ENCODE measurements around the gene CLCN7.
A peak's percentile ranks its signal among the peaks of the same experiment; 100 is the strongest.

Gene CLCN7

GRCh38 chr16:1474796-1475551 lies at the start of gene CLCN7:
Gene CLCN7 (minus strand): TSS chr16:1475028. CDS start chr16:1474974, 54 bp downstream.
- peak; percentile 82 to 86 for DNase-seq (ENCODE audit: low read depth in 2 of 2)

DNA sequence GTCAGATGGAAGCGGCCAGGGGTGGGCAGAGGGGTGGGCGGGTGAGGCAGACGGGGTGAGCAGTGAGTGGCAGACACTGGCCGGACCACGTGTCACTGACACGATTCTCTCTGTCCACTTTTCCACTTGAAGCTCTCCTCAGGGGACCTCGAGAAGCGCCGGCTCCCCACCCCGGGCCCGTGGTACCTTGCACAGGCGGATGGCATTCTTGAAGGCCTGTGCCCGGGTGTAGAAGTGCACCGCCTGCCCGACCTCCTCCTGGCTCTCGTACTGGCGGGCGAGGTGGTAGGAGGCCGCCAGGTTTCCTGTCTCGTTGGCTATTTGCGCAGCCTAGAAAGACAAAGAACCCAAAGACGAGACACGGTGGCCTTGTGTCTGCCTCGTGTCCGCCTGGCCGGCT lies 49.5 kb upstream of the CLCN7 start:
- no peak for DNase-seq (ENCODE audit: low read depth in 2 of 2)

- no peak for DNase-seq (ENCODE audit: low read depth in 2 of 2)
Observed at GRCh38 chr16:1523581-1524245, 48.9 kb upstream of the CLCN7 start.

DNA sequence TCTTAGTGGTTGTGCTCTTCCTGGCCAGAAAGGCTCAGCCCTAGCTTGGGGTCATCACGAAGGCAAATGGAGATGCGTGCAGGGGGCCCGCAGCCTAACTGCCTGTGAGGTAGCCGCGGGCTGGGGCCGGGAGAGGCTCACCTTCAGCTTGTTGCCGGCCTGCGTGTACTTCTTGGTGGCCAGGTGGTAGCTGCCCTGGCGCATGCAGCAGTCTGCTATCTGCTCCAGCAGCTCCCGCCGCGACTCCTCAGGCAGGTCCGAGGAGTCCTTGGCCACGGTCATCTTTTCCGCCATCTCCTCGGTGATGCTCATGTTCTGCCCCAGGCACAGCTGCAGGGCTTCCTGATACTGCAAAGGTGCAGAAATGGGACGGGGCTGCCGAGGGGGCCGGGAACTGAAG lies 45.6 kb upstream of the CLCN7 start:
- no peak for DNase-seq (ENCODE audit: low read depth in 2 of 2)

DNA sequence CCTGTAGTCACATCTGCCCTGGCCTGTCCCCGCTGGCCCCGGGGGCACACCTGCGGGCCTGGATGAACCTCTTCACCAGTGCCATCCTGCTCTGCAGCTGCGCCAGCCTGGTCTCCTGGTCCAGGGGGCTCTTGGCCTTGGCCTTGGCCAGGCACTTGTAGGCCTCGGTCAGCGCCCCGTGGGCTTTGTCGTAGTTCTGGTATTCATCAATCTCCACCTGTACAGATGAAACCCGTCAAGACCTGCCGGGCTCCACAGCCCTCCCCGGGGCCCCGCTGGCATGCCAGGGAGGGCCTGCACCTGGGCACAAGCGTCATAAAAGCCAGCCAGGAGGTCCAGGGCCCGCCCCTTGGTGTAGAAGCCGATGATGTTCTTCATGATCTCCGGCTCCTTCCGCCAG lies 45.0 kb upstream of the CLCN7 start:
- no peak for DNase-seq (ENCODE audit: low read depth in 2 of 2)

DNA sequence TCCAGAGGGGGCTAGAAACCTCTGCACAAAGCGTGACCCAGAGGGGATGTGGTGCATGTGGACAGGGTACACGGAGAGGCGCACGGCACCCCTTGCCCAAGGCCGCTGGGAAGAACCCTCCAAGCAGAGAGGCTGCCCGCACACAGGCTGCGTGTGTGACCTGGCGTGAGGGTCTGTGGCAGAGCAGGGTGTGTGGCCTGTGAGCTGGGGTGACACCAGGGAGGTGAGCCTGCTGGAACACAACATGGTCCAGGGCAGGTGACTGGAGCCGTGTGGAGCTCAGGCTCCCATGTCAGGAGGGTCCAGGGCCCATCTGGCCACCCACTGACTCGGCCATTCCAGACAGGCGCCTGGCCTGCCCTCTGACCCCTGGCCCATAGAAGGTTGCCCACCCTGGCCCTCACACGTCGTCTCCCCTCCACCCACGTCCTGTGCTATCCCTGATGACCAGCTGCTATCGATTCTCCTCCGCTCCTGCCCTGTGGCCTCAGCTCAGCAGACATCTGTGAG lies 43.9 kb upstream of the CLCN7 start:
- DNase-seq (ENCODE audit: low read depth in 2 of 2): no peak

- DNase-seq (ENCODE audit: low read depth in 2 of 2): no peak
Observed at GRCh38 chr16:1514507-1514906, 39.7 kb upstream of the CLCN7 start.

DNA sequence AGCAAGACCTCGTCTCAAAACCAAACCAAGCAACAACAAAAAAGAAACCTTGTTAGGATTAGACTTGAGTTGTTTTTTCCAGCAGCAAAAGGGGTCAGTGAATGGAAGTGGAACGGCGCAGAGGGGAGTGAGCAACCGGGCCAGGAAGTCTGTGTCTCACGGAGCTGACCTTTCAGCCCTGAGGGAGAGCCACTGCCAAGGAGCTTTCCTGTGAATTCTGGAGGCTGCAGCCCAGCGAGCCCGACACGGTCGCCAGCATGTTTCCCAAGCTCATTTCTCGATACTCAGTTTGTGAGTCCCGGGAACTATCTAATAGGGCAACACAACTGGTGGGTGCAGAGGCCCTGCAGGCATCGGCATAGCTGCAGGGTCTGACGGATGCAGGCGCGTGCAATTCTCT lies 37.9 kb upstream of the CLCN7 start:
- no peak for DNase-seq (ENCODE audit: low read depth in 2 of 2)

GRCh38 chr16:1511662-1512569 lies 37.1 kb upstream of the CLCN7 start:
- no peak for DNase-seq (ENCODE audit: low read depth in 2 of 2)

- no peak for DNase-seq (ENCODE audit: low read depth in 2 of 2)
Observed at GRCh38 chr16:1510941-1511351, 36.1 kb upstream of the CLCN7 start.

GRCh38 chr16:1510272-1510671 lies 35.4 kb upstream of the CLCN7 start:
- no peak for DNase-seq (ENCODE audit: low read depth in 2 of 2)

- DNase-seq (ENCODE audit: low read depth in 2 of 2): no peak
Observed at GRCh38 chr16:1509307-1510221, 34.7 kb upstream of the CLCN7 start.

DNA sequence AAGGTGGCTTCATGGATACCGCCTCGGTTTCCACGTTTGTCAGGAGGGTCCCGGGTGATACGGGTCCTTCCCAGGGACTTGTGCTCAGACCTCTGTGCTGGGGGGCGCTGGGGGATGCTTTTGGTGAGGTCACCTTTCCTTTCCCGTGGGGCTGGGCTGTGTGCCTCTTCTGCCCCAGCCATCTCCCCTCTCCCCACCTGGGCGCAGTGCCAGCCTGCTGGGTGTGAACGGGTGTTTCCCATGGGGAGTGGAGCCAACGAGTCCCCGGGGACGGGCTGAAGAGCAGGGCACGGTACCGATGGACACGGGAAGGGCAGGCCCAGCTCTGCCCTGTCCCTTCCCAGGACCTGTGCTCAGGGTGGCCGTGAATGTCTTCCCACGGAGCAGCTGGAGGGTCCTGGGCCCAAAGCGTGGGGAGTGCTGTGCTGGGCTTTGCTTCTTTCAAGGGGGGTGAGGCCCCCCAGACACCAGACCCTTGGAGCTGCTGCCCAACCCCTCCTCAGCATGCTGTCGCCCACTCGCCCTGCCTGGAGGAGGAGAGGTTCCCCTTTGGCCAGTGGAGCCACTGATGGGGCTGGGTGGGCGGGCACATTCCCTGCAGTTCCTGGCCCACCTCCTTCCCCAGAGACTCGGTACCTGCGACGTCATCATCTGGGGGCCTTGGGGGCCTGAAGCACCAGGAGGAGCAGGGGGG lies 33.8 kb upstream of the CLCN7 start:
- DNase-seq (ENCODE audit: low read depth in 2 of 2): no peak

- no peak for DNase-seq (ENCODE audit: low read depth in 2 of 2)
Observed at GRCh38 chr16:1506494-1507213, 31.8 kb upstream of the CLCN7 start.

DNA sequence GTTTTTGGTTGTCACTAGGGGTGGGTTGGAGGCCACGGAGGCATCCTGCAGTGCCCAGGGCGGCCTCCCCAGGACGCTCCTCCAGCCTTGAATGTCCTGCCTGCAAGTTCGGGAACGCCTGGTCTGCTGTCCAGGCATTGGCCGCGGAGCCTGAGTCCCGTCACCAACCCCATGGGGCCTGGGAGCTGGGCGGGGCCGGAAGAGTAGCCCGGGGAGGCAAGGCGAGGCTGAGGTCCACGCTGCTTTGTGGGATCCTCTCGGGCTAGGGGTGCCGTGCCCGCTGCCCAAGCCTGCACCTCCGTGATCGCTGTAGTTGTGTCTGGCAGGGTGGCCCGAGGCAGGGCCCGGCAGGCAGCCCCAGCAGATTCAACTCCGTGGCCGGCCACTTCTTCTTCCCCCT lies 31.1 kb upstream of the CLCN7 start:
- no peak for DNase-seq (ENCODE audit: low read depth in 2 of 2)

DNA sequence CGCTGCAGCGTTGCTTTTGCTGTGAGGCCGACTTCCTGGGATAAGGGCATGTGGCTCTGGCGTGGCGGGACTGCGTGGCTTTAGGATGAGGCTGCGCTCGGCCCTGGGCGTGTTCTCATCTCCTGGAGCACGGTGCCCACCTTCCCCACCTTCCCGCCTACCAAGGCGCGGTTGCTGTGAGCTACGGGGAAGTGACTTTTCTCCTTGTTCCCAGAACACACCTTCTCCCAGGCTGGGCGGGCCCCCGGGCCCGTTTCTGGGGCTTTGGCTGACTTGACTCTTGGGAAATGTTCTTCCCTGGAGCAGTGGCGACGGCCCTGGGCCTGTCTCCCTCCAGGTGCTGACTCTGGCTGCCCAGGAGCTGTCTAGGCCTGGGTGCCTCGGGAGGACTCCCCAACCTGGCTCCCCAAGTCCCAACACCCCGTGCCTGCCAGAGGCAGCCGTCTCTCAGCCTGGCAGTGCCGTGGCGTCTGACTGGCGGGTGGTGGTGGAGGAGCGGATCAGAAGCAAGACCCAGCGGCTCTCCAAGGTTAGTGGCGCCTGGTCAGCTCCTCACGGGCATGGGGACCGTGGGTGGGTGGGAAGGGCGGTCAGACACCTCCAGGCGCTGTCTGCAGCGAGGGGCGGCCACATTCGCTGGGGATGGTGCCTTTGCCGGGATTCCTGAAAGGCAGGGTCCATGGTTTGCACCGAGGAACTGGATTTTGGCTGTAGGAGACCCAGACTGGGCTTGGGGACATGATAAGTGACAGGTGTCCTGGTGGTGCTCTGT lies 30.4 kb upstream of the CLCN7 start:
- DNase-seq (ENCODE audit: low read depth in 2 of 2): no peak

GRCh38 chr16:1503110-1503955 lies 28.5 kb upstream of the CLCN7 start:
- DNase-seq (ENCODE audit: low read depth in 2 of 2): no peak
